CD4-positive, alpha-beta T cell treated with Interleukin-1 beta for 1 hour (primary cell): Measurements from ENCODE around the gene ZNF808.
"Not testable (repeated sequence)": the region's sequence is repeated elsewhere in the genome, so short reads cannot be mapped to it uniquely, and the experiment has no call there.

Source experiments
- DNase-seq, 2 donors: peaks; one replicate each; pipeline ENCODE4 v3.0.0-alpha.2; 2020 to 2022

ZNF808 gene

GRCh38 chr19:52527134-52527955 is at the start of gene ZNF808:
Gene ZNF808, plus strand, starts transcription at chr19:52527668. Its CDS starts 15,617 bp downstream, at chr19:52543285.
- peak; percentile 96 to 97 for DNase-seq

- DNase-seq: not testable (repeated sequence)
These were observed 43.2 kb upstream of the ZNF808 start for GRCh38 chr19:52484111-52484743.

GRCh38 chr19:52485064-52485463 is 42.4 kb upstream of the ZNF808 start:
- not testable (repeated sequence) for DNase-seq

GRCh38 chr19:52485561-52486240 is 41.8 kb upstream of the ZNF808 start:
- DNase-seq: not testable (repeated sequence)

GRCh38 chr19:52492201-52492993 is 35.1 kb upstream of the ZNF808 start:
- peak; percentile 0 to 5 for DNase-seq

- DNase-seq: no peak
These were observed 34.4 kb upstream of the ZNF808 start for GRCh38 chr19:52492994-52493470.

GRCh38 chr19:52494518-52494917 is 33.0 kb upstream of the ZNF808 start:
- DNase-seq: no peak

- DNase-seq: no peak
These were observed 28.9 kb upstream of the ZNF808 start for GRCh38 chr19:52498571-52498970.

GRCh38 chr19:52500474-52500873 is 27.0 kb upstream of the ZNF808 start:
- DNase-seq: not testable (repeated sequence)

- DNase-seq: not testable (repeated sequence)
These were observed 26.5 kb upstream of the ZNF808 start for GRCh38 chr19:52500991-52501390.

GRCh38 chr19:52507266-52507665 is 20.2 kb upstream of the ZNF808 start:
- no peak for DNase-seq

- no peak for DNase-seq
These were observed 11.3 kb upstream of the ZNF808 start for GRCh38 chr19:52516191-52516590.

GRCh38 chr19:52518646-52519045 is 8.8 kb upstream of the ZNF808 start:
- DNase-seq: no peak

- not testable (repeated sequence) for DNase-seq
These were observed 8.3 kb upstream of the ZNF808 start for GRCh38 chr19:52519175-52519574.

GRCh38 chr19:52520013-52520412 is 7.5 kb upstream of the ZNF808 start:
- no peak for DNase-seq

- no peak for DNase-seq
These were observed 4.9 kb upstream of the ZNF808 start for GRCh38 chr19:52522551-52522950.

GRCh38 chr19:52524086-52524485 is 3.4 kb upstream of the ZNF808 start:
- DNase-seq: no peak

GRCh38 chr19:52527956-52528351 is 486 bp downstream of the ZNF808 start:
- no peak for DNase-seq

- DNase-seq: no peak
These were observed 5.0 kb downstream of the ZNF808 start for GRCh38 chr19:52532480-52532879.

GRCh38 chr19:52533901-52534300 is 6.4 kb downstream of the ZNF808 start:
- DNase-seq: no peak

- peak in 1 of 2 donors; percentile 24 for DNase-seq
These were observed 7.9 kb downstream of the ZNF808 start for GRCh38 chr19:52535385-52535770.

- peak; percentile 88 to 90 for DNase-seq
These were observed 8.4 kb downstream of the ZNF808 start for GRCh38 chr19:52535771-52536447.
